ENCODE results near the gene RNF5. TPM values are rescaled to one million over a fixed set of nuclear protein-coding genes. Genes with fewer than 3 reads are reported as not detected.

RNF5 gene
- total RNA-seq, 1 experiment from 2014 or later, result 114 TPM

DNA sequence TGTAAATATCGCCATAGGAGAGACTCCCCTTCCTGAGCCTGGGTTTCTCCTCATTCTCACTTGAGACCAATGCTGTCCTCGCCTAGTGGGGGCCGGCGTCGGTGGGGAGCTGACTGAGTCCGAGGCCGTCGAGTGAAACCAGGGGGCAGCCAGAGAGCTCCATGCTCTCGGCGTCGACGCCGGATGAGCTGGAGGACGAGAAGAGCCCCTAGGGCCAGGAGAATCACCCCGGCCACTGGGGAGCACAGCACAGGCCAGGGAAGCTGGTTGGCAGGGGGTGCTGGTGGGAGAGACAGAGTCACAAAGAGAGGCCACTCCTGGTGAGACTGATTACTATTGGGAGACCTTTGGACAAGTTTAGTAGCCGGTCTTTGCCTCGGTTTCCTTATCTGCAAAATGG is 20.7 kb downstream of the RNF5 start:
- H3K27ac Mint-ChIP-seq, result no peak overlapping the region
- no peaks in the 10 kb centered on the region for H3K9me3 Mint-ChIP-seq
- no peaks in the 10 kb centered on the region for H3K36me3 Mint-ChIP-seq
- no peak overlapping the region for H3K4me3 Mint-ChIP-seq
- DNase-seq (ENCODE audit: low spot score) (no peak), ATAC-seq (no peak)
- peaks cover 22% of the 10 kb centered on the region for H3K4me1 Mint-ChIP-seq
- TF ChIP-seq GRHL2 (CRISPR knock-in tag; IDR thresholded peaks at IDR 0.05; ENCODE audit: insufficient replicate concordance, severe bottlenecking), result no peak
- TF ChIP-seq, protein P1, sequence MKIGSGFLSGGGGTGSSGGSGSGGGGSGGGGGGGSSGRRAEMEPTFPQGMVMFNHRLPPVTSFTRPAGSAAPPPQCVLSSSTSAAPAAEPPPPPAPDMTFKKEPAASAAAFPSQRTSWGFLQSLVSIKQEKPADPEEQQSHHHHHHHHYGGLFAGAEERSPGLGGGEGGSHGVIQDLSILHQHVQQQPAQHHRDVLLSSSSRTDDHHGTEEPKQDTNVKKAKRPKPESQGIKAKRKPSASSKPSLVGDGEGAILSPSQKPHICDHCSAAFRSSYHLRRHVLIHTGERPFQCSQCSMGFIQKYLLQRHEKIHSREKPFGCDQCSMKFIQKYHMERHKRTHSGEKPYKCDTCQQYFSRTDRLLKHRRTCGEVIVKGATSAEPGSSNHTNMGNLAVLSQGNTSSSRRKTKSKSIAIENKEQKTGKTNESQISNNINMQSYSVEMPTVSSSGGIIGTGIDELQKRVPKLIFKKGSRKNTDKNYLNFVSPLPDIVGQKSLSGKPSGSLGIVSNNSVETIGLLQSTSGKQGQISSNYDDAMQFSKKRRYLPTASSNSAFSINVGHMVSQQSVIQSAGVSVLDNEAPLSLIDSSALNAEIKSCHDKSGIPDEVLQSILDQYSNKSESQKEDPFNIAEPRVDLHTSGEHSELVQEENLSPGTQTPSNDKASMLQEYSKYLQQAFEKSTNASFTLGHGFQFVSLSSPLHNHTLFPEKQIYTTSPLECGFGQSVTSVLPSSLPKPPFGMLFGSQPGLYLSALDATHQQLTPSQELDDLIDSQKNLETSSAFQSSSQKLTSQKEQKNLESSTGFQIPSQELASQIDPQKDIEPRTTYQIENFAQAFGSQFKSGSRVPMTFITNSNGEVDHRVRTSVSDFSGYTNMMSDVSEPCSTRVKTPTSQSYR (CRISPR knock-in tag; IDR thresholded peaks at IDR 0.05), result no peak
- TF ChIP-seq RORB (CRISPR knock-in tag; IDR thresholded peaks at IDR 0.05), result no peak
- no peak for TF ChIP-seq PRRX2 (CRISPR knock-in tag; IDR thresholded peaks at IDR 0.05)
- no peak for TF ChIP-seq ZBTB21 (CRISPR knock-in tag; IDR thresholded peaks at IDR 0.05; ENCODE audit: borderline replicate concordance)
- TF ChIP-seq NR1H2 (CRISPR knock-in tag; IDR thresholded peaks at IDR 0.05), result no peak
- TF ChIP-seq, protein P2, sequence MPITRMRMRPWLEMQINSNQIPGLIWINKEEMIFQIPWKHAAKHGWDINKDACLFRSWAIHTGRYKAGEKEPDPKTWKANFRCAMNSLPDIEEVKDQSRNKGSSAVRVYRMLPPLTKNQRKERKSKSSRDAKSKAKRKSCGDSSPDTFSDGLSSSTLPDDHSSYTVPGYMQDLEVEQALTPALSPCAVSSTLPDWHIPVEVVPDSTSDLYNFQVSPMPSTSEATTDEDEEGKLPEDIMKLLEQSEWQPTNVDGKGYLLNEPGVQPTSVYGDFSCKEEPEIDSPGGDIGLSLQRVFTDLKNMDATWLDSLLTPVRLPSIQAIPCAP (CRISPR knock-in tag; IDR thresholded peaks at IDR 0.05), result no peak
- TF ChIP-seq, protein P3, sequence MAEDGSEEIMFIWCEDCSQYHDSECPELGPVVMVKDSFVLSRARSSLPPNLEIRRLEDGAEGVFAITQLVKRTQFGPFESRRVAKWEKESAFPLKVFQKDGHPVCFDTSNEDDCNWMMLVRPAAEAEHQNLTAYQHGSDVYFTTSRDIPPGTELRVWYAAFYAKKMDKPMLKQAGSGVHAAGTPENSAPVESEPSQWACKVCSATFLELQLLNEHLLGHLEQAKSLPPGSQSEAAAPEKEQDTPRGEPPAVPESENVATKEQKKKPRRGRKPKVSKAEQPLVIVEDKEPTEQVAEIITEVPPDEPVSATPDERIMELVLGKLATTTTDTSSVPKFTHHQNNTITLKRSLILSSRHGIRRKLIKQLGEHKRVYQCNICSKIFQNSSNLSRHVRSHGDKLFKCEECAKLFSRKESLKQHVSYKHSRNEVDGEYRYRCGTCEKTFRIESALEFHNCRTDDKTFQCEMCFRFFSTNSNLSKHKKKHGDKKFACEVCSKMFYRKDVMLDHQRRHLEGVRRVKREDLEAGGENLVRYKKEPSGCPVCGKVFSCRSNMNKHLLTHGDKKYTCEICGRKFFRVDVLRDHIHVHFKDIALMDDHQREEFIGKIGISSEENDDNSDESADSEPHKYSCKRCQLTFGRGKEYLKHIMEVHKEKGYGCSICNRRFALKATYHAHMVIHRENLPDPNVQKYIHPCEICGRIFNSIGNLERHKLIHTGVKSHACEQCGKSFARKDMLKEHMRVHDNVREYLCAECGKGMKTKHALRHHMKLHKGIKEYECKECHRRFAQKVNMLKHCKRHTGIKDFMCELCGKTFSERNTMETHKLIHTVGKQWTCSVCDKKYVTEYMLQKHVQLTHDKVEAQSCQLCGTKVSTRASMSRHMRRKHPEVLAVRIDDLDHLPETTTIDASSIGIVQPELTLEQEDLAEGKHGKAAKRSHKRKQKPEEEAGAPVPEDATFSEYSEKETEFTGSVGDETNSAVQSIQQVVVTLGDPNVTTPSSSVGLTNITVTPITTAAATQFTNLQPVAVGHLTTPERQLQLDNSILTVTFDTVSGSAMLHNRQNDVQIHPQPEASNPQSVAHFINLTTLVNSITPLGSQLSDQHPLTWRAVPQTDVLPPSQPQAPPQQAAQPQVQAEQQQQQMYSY (CRISPR knock-in tag; IDR thresholded peaks at IDR 0.05), result no peak
- no peak for TF ChIP-seq SMAD3 (CRISPR knock-in tag; IDR thresholded peaks at IDR 0.05; ENCODE audit: borderline replicate concordance)
- no peak for TF ChIP-seq TEAD1 (CRISPR knock-in tag; IDR thresholded peaks at IDR 0.05)
- TF ChIP-seq ESRRA (CRISPR knock-in tag; IDR thresholded peaks at IDR 0.05; ENCODE audit: borderline replicate concordance), result no peak
- no peak for TF ChIP-seq RELA (CRISPR knock-in tag; IDR thresholded peaks at IDR 0.05; ENCODE audit: borderline replicate concordance)
- TF ChIP-seq, protein P4, sequence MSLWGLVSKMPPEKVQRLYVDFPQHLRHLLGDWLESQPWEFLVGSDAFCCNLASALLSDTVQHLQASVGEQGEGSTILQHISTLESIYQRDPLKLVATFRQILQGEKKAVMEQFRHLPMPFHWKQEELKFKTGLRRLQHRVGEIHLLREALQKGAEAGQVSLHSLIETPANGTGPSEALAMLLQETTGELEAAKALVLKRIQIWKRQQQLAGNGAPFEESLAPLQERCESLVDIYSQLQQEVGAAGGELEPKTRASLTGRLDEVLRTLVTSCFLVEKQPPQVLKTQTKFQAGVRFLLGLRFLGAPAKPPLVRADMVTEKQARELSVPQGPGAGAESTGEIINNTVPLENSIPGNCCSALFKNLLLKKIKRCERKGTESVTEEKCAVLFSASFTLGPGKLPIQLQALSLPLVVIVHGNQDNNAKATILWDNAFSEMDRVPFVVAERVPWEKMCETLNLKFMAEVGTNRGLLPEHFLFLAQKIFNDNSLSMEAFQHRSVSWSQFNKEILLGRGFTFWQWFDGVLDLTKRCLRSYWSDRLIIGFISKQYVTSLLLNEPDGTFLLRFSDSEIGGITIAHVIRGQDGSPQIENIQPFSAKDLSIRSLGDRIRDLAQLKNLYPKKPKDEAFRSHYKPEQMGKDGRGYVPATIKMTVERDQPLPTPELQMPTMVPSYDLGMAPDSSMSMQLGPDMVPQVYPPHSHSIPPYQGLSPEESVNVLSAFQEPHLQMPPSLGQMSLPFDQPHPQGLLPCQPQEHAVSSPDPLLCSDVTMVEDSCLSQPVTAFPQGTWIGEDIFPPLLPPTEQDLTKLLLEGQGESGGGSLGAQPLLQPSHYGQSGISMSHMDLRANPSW (CRISPR knock-in tag; conservative IDR thresholded peaks at IDR 0.05; ENCODE audit: low read depth), result no peak
- no peak for TF ChIP-seq MYBL2 (CRISPR knock-in tag; IDR thresholded peaks at IDR 0.05)
- no peak for TF ChIP-seq FOXP1 (CRISPR knock-in tag; IDR thresholded peaks at IDR 0.05; ENCODE audit: borderline replicate concordance)
- TF ChIP-seq ZNF263 (CRISPR knock-in tag; IDR thresholded peaks at IDR 0.05; ENCODE audit: low read depth), result no peak
- TF ChIP-seq, protein P5, sequence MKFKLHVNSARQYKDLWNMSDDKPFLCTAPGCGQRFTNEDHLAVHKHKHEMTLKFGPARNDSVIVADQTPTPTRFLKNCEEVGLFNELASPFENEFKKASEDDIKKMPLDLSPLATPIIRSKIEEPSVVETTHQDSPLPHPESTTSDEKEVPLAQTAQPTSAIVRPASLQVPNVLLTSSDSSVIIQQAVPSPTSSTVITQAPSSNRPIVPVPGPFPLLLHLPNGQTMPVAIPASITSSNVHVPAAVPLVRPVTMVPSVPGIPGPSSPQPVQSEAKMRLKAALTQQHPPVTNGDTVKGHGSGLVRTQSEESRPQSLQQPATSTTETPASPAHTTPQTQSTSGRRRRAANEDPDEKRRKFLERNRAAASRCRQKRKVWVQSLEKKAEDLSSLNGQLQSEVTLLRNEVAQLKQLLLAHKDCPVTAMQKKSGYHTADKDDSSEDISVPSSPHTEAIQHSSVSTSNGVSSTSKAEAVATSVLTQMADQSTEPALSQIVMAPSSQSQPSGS (CRISPR knock-in tag; IDR thresholded peaks at IDR 0.05; ENCODE audit: borderline replicate concordance, low read depth), result no peak
- TF ChIP-seq, protein P6, sequence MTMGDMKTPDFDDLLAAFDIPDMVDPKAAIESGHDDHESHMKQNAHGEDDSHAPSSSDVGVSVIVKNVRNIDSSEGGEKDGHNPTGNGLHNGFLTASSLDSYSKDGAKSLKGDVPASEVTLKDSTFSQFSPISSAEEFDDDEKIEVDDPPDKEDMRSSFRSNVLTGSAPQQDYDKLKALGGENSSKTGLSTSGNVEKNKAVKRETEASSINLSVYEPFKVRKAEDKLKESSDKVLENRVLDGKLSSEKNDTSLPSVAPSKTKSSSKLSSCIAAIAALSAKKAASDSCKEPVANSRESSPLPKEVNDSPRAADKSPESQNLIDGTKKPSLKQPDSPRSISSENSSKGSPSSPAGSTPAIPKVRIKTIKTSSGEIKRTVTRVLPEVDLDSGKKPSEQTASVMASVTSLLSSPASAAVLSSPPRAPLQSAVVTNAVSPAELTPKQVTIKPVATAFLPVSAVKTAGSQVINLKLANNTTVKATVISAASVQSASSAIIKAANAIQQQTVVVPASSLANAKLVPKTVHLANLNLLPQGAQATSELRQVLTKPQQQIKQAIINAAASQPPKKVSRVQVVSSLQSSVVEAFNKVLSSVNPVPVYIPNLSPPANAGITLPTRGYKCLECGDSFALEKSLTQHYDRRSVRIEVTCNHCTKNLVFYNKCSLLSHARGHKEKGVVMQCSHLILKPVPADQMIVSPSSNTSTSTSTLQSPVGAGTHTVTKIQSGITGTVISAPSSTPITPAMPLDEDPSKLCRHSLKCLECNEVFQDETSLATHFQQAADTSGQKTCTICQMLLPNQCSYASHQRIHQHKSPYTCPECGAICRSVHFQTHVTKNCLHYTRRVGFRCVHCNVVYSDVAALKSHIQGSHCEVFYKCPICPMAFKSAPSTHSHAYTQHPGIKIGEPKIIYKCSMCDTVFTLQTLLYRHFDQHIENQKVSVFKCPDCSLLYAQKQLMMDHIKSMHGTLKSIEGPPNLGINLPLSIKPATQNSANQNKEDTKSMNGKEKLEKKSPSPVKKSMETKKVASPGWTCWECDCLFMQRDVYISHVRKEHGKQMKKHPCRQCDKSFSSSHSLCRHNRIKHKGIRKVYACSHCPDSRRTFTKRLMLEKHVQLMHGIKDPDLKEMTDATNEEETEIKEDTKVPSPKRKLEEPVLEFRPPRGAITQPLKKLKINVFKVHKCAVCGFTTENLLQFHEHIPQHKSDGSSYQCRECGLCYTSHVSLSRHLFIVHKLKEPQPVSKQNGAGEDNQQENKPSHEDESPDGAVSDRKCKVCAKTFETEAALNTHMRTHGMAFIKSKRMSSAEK (CRISPR knock-in tag; IDR thresholded peaks at IDR 0.05; ENCODE audit: borderline replicate concordance), result no peak
- TF ChIP-seq, protein P7, sequence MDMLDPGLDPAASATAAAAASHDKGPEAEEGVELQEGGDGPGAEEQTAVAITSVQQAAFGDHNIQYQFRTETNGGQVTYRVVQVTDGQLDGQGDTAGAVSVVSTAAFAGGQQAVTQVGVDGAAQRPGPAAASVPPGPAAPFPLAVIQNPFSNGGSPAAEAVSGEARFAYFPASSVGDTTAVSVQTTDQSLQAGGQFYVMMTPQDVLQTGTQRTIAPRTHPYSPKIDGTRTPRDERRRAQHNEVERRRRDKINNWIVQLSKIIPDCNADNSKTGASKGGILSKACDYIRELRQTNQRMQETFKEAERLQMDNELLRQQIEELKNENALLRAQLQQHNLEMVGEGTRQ (CRISPR knock-in tag; IDR thresholded peaks at IDR 0.05), result no peak
- TF ChIP-seq, protein P8, sequence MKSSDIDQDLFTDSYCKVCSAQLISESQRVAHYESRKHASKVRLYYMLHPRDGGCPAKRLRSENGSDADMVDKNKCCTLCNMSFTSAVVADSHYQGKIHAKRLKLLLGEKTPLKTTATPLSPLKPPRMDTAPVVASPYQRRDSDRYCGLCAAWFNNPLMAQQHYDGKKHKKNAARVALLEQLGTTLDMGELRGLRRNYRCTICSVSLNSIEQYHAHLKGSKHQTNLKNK (CRISPR knock-in tag; IDR thresholded peaks at IDR 0.05), result no peak
- peaks cover 3% of the 10 kb centered on the region; the same call in 1 of the 2 replicates for H3K27me3 Mint-ChIP-seq (ENCODE audit: low read depth)
- ChIA-PET CTCF (no interaction called here), POLR2A (no interaction called here)
